ENCODE measurements around the gene PCSK2.

Gene PCSK2

DNA sequence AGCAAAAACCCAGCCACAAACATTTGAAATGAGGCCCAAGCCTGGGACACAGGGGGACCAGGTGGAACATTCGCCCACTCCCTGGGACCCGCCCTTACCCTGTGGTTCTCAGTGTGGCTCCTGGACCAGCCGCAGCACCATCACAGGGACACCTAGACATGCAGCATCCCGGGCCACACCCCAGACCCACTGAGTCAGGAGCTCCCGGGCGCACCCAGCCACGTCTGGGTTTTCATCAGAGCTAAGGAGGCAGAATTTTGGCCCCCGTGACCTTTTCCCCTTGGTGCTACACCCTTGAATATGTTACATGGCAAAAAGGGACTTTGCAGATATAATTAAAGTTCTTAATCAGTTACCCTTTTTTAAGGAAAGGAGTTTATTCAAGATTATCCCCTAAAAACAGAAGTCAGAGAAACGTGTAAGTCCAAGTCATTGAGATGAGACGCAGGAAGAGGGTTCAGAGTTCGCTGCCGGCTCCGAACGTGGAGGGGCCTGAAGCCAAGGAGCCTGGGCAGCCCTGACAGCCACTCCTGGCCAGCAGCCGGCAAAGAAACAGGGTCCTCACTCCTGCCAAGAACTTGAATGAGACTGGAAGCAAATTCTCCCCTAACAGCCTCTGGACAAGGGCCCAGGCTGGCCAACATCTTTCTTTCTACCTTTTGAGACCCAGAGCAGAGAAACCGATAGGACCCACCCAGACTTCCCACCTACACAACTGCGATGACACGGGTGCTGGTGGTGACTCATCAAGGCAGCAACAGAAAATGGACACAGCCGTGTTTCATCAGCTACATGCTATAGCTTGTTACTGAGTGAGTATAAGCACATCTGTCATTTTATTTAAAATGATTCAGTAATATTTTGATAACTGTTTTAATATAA is 279.0 kb downstream of the PCSK2 start:
- no peak for DNase-seq (ENCODE audit: low spot score)

DNA sequence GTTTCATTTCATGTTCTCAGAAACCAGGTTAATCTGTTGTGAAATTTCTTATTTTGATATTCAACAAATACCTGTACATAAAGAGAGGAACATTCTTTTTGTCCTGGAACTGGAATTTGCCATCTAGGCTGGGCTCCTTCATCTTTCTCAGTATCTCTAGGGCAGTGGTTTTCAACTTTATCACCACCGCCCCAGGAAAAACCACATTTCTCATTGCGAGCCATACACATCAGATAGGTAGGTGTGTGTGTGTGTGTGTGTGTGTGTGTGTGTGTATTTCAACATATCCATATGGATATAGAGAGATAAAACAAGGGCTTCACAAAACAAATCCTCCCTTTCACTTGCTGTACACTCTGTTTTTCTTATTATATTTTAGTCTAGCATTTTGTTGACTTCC is 280.2 kb downstream of the PCSK2 start:
- no peak for DNase-seq (ENCODE audit: low spot score)

DNA sequence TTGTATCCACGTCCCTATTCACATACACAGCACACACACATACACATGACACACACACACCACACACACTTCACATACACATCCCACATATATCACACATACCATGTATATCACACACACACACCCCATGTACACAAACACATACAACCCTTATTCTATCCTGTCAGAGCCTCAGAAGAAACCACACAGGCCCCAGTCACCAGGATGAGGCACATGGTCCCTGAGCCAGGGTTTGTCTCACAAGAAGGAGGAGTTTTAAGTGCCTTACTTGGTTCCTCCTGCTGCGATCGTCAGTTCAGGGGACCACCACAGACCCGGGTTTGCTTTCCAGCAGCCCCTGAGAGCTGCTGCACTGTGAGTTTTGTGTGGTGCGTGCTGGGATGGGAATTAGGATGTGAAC is 280.7 kb downstream of the PCSK2 start:
- no peak for DNase-seq (ENCODE audit: low spot score)

DNA sequence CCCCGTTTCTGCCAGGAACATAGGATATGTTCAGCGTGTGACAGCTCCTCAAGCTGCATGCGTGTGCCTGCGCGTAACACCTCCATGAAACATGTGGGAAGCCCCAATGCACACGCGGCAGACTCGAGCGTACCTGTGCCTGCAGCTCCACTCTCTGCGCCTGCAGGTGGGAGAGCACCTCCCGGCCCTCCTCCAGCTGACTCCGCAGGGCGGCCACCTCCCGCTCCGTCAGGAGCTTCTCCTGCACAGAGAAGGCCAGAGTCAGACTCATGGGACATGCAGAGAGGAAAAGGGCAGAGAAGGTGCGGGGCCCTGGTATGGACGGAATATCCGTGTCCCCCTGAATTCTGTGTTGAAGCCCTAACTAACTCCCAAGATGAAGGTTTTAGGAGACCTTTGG is 281.9 kb downstream of the PCSK2 start:
- no peak for DNase-seq (ENCODE audit: low spot score)

DNA sequence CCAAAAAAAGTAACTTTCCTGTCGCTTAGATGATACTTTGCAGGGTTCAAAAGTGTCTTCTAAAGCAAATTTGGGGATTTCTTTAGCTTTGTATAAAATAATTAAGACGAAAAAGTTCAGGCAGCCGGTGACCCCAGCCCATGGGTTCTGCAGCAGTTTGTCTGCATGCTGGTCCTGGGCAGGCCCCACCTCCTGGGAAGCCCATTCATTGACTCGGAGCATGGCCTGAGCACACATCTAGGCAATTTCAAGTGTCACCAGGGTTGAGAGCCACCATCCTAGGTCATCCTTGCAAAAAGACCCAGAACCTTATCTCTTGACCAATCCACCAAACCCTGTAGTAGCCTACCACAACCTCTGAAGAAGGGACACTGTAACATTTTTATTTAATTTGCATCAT is 283.7 kb downstream of the PCSK2 start:
- DNase-seq (ENCODE audit: low spot score): no peak

DNA sequence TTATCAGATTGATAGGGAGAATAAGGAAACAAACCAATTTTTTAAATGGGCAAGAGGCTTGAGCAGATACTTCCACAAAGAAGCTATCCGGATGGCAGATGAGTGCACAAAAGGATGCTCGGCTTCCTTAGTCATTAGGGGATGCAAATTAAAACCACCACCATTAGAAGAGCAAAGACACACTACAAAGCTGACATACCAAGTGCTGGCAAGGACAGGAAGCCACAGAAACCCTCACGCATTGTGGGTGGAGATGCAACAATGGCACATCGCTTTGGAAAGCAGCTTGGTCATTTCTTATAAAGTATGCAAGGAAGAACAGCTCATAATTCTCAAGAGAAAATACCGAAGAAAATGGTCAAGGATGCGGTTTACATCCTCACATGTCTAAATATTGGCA is 284.6 kb downstream of the PCSK2 start:
- DNase-seq (ENCODE audit: low spot score): no peak

DNA sequence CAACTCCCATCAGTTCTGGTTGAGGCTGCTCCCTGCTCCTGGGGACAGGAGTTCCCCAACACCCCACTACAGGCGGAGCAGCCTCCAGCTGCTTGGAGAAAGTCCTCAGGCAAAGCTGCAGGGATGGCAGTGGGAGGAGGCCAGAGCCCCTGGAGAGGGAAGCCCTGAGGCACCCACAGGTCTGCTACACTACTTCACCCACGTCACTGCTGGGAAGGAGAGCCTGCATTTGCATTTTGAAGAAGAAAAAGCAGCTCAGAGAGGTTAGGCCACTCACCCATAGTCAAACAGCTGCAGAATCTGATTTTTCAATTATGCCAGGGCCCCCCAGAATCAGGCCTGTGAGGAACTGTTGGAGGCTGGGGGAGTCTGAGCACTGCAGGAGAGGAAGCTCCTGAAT is 287.1 kb downstream of the PCSK2 start:
- no peak for DNase-seq (ENCODE audit: low spot score)

DNA sequence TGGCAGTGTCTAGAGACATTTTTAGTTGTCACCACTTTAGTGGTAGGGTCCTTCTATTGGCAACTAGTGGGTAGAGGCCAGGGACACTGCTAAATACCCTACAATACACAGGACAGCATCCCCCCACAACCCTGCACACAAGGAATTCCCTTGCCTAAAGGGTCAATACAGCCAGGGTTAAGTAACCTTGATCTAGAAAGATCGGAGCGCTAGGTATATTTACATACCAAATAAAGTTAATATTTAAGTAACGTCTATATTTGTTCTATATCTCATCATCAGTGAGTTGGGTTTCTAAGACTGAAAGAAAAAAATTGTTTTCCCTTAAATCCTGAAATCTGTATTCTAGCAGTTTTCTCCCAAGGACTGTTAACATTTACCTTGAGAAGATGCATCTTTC is 288.2 kb downstream of the PCSK2 start:
- no peak for DNase-seq (ENCODE audit: low spot score)

DNA sequence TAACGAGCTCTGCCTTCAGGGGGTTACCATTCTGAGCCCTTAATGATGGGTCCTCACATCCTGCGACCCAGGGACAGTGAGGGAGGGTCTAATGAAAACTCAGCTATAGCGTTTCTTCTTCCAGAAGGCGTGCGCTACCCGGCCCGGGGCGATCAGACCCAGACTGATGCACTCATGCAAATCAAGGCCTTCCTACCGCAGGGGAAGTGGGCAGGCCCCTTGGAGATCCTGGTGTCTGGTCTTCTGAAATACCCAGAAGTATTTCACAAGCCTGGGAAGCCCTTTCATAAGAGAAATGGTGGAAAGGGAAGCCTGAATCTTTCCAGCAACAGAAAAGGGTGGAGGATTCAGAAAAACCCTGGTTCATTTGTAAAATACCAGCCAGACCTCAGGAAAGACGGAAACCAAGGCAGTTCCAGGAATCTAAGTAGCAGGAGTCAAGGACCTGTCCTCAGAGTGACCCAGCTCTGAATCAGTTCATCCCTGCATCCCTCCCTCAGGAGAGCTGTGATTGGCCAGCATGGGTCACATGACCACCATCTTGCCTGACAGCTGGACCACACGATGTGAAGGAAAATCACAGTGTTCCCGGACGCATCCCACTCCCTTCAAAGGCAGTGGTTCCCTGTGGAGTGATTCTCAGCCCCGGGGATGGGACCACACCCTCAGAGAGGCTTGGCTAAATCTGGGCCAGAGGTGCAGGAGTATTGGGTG is 291.7 kb downstream of the PCSK2 start:
- peak; percentile 63 for DNase-seq (ENCODE audit: low spot score)

DNA sequence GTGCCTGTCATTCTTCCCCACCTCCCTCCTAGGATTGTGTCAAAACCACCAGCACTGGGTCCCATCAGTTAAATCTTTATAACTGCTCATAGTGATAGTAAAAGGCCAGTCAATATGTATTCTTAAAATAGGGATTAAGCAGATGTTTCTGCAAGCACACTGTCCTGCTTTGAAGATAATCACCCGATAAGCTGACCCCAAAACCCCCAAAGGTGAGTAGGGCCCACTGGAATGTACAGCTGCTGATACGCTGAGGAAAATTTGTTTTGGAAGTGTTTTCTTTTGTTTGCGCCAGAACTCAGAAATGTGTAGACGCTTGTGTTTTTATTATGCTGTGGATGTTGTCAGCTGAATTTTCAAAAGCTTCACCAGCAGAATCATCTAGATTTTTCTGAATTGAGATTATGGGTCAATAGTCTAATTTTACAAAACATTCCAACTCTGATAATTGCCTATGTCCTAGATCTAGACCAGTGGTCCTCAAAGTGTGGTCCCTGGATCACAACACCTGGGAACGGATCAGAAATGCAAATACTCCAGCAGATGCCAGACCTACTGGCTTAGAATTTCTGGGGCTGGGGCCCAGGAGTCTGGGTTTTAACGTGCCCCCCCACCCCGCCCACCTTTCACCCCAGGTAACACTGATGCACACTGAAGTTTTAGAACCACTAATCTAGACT is 292.9 kb downstream of the PCSK2 start:
- DNase-seq (ENCODE audit: low spot score): no peak

DNA sequence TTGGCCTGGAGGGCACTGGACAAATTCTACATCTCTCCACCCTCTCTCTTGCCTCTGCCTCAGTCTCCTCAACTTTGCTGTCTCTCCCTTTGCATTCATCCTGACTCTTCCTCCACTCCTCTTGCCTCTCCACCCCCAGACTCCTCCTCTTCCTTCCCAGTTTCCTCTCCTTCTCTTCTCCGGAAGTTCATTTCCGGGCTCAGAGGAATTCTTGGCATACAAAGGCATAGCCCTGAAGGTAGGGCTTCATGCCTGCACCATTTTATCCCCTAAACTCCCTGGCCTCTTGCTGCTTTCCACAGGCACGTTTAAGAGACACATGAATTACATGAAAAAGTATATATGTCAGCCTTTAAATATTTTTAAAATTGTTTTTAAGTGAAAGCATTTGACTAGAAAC is 293.7 kb downstream of the PCSK2 start:
- DNase-seq (ENCODE audit: low spot score): no peak

DNA sequence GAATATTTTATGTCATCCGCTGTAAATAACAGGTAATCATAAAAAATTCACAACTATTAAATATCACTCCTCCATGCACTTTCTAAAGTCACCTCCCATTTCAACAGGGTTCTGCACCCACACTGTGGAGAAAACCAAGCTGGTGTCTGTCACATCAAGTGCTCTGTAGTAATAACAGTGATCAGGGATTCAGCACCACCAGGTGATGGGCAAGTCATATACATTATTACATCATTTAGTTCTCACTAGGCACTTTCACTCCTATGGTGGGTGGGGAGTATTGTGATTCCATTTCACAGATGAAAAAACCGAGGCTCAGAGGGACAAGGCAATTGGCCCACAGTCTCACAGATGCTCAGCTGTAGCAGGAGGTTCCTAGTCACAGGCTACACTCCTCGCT is 295.7 kb downstream of the PCSK2 start:
- no peak for DNase-seq (ENCODE audit: low spot score)

DNA sequence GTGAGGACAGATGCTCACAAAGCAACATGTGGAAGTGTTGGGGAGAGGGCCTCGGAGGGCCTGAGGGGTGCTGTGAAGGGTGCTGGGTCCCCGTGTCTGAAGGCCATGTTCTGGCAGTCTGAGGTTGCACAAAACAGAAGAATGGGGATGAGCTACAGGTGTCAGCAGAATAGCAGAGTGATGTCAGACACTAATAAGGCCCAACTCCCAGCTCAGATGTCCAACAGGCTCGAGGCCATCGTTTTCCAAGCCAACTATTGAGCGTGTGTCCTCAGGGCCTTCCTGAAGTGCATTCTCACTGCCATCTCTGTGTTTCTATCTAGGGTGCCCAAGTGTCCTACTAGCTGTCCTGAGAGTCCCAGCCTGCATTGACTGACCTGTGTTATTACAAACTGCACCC is 296.5 kb downstream of the PCSK2 start:
- DNase-seq (ENCODE audit: low spot score): no peak

DNA sequence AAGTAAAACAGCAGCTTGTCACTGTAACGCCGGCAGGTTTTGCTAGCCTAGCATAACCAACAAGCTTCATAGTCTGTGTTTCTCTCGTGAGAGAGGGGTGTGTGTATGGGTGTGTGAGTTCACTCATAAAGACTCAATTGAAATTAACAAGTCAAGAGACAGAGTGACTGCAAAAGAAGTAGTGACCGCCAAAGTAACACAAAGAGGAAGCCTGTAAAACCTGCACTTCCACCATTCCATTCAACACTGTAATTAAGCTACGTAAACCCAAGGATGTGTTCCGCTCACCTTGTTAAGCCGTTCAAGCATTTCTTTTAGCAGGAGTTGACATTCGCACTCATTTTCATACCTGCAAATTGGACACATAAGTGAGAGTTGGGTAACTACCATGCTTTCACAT is 297.7 kb downstream of the PCSK2 start:
- DNase-seq (ENCODE audit: low spot score): no peak

DNA sequence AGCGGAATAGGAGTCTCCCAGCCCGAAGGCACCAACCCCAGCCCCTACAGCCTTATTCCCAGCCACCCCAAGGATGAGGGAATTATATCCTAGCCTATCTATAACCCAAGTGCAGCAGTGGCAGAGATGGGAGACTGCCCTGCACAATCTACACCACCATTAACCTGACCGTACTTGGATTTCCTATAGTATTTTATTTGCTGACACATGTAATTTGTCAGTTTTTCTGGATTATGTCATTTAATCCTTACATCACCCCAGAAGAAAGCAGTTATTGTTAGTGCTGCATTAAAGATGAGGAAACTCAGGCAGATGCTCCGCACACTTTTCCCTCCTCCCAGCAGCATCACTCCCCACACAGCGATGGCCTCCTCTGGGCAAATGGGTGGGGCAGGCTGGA is 298.3 kb downstream of the PCSK2 start:
- no peak for DNase-seq (ENCODE audit: low spot score)

DNA sequence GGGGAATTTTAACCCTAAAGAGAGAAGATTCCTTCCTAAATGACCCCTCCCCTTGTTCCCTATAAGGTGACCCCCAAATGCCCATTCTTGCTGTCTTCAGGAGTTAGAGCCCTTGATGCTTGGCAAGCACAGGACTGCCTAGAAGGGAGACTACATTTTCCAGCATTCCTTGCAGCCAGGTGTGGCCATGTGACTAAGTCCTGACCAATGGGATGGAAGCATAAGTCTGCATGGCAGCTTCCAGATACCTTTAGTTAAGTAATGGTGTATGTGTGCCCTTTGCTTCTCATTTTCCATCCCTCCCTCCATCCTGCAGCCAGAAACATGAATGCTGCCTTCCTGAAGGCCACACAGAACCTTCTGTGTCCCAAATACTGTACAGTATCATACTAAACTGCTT is 298.8 kb downstream of the PCSK2 start:
- DNase-seq (ENCODE audit: low spot score): no peak

DNA sequence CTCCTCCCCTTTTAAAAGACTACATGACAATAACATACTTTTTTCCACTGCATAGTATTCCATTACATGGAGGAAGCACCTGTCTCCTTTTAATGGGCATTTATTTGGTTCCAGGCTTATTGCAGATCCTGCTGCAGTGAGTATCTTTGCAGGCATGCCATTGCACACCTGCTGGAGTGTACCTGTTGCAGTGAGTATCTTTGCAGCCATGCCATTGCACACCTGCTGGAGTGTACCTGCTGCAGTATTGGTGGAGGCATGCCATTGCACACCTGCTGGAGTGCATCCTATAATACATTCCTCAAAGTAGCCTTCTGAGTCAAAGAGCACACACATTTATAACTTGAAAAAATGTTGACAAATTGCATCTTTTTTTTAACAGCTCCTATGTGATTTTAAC is 302.7 kb downstream of the PCSK2 start:
- no peak for DNase-seq (ENCODE audit: low spot score)

DNA sequence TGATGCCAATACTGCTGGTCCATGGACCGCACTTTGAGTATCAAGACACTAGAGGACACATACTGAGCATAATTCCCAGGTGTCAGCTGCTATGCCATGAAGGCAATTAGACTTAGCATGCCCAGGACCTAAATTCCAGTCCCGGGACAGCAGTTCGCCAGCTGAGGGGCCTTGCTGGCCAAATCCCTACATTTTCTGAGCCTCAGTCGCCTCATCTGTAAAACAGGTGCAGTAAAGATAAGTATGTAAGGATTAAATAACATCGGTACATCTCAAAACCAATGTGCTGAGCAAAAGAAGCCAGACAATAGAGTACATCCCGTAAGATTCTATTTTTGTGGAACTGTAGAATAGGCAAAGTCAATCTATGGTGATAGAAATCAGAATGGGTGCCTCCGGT is 303.3 kb downstream of the PCSK2 start:
- DNase-seq (ENCODE audit: low spot score): no peak

DNA sequence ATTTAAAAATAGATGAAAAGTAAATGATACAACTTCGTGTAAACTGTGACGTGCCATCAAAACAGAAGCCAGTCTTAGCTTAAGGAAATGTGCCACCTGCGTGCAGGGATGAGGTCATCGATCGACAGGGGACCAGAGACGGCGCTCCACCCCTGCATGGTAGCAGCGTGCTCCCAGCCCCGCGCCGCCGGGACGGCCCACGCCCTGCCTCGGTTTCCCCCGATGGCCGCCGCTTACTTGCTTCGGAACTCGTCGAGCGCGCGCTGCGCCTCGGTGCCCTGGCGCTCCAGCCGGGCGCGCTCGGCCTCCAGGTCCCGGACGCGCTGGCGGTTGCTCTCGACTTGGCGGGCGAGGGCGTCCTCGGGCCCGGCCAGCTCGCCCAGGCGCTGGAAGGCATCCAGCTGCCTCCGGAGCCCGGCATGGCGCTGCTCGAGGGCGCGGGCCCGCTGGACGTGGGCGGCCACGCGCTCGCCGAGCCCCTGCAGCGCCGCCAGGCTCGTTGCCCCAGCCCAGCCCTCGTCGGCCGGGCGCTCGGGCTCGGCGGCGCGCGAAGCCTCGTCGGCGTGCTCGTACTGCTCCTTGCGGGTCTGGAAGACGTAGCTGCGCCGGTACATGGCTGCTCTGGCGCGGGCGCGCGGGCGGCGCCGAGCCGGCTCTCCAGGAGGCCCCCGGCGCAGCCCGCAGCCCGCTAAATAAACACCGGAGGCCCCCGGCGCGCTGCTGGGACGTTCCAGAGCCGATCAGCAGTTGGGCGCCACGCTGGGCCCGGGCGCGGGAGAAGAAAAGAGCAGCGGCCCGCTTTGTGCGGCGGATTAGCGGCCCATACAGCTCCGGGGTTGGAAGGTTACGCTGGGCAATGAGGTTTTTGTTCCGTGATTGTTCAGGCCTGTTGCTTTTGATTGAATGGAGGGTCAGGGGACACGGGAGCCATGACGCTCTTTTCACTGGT is 304.1 kb downstream of the PCSK2 start, which contains the start of gene BFSP1:
BFSP1 (minus strand) TSS at position 664 of the 949 bp plus-strand sequence; CDS start at position 614, 50 bp downstream.
- peak; percentile 63 for DNase-seq (ENCODE audit: low spot score)

DNA sequence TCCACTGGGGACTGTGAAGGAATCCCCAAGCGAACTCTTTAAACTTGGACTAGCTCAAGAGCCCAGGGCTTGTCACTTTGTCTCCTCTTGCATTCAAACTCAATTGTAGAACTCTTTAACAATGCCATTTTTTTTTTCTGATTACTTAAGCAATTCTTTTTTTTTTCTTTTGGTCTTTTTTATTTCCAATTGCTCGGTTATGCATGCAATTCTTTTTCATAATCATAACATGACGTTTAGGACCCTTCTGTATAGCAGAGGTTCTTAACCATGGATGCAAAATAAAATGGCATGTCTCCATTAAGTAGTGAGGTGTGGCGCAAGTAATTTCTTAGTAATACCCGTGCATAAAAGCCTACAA is 304.8 kb downstream of the PCSK2 start:
- no peak for DNase-seq (ENCODE audit: low spot score)

DNA sequence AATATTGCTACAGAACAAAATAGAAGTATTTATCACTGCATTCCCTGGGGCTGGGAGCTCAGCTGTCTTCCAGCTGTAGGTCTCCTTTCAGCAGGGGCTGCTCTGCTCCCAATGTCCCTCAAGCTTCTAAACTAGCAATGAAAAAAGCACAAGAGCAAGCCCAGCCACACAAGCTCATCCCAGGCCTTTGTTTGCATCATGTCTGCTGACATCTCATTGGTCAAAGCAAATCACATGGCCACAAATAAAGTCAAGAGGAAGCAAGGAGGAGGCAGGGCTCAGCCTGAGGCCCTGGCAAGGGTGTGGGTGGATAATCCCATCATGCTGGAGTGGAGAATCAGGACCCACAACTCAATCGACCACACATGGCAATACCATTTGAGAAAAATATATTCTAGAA is 306.6 kb downstream of the PCSK2 start:
- peak; percentile 60 for DNase-seq (ENCODE audit: low spot score)

DNA sequence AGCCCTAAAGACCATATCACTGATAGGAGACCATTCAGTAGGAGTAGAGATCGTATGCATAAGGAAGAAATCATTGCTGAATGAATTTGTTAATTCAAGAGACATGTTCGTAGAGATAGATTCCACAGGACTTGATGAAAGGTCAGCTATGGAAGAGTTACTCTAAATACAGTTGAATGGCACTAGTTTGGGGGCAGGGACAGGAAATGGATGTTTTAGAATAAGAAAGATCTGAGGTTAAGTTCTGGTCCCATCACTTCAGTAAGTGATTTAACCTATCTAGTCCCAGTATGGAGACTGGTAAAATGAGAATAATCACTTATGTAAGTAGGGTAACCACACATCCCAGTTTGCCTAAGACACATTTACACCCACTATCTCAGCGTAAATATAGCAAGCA is 307.2 kb downstream of the PCSK2 start:
- no peak for DNase-seq (ENCODE audit: low spot score)

All from AG08395 (cell line).